HCT116 (cell line): ENCODE data around the gene FHIT. TPM values are rescaled to one million over a fixed set of nuclear protein-coding genes. Genes with fewer than 3 reads are reported as not detected.

ENCODE experiments used
- ATAC-seq: fragments of 200-7000 bp; cut with Tn5 transposase; 2 replicates; pipeline ENCODE4 v1.9.1; 2020; ENCODE audit warnings: mild to moderate bottlenecking, moderate library complexity
- BruUV-seq: library from RNA; stranded (reverse); fragments of 400-500 nt; replicated peaks from 2 replicates; lab custom pipeline; 2021; lab: Mats Ljungman, UMichigan
- CTCF ChIA-PET: fragments of 300-600 bp; sonication (Branson Sonifier 250); formaldehyde crosslinking; loops from one replicate; lab custom pipeline; 2021; ENCODE audit warnings: antibody characterized with exemption; lab: Charles Lee
- POLR2A ChIA-PET: fragments of 300-600, 350-600 bp; sonication (Branson Sonifier 250); formaldehyde crosslinking; loops from one replicate; lab custom pipeline; 2021; ENCODE audit warnings: antibody characterized with exemption; lab: Charles Lee
- RAD21 ChIA-PET, 2 experiments: fragments of 300-600 bp; sonication (Branson Sonifier 250); formaldehyde crosslinking; loops; one replicate each; lab custom pipeline; 2023; ENCODE audit warnings: low total read pairs in 2 of 2; ENCODE audit not compliant: uncharacterized antibody in 2 of 2, unreplicated experiment in 2 of 2, low non-redundant PET in 1 of 2; lab: Charles Lee
- DNase-seq: peaks from one replicate; pipeline ENCODE4 v3.0.0-alpha.2; 2010; ENCODE audit warnings: low read depth, low spot score
- H2AFZ ChIP-seq: fragments of 200-600 bp; shearing (Covaris generic), sonication (generic); 2 replicates; pipeline ENCODE4 v1.6.1; 2017; ENCODE audit warnings: low read depth, mixed run types, mixed read lengths, antibody characterized with exemption, low read length; ENCODE audit not compliant: poor library complexity, severe bottlenecking
- H3K27ac ChIP-seq: 2 replicates; pipeline ENCODE4 v1.5.1; 2012; ENCODE audit warnings: low read depth, low read length
- H3K27me3 ChIP-seq: fragments of 200-600 bp; sonication (generic); 2 replicates; pipeline ENCODE4 v1.6.1; 2016; ENCODE audit warnings: mixed run types, low read length, mixed read lengths; ENCODE audit not compliant: insufficient read depth
- H3K36me3 ChIP-seq, 2 experiments: fragments of 200-500 bp in 1 of 2; fragments of 200-600 bp in 1 of 2; sonication (Bioruptor generic) in 1 of 2; sonication (generic) in 1 of 2; 2 replicates each; pipeline versions ENCODE4 v1.5.1 to v1.6.1; 2014 to 2016; ENCODE audit warnings: low read length in 2 of 2, inconsistent platforms in 1 of 2, mixed read lengths in 1 of 2, mixed run types in 1 of 2; ENCODE audit not compliant: insufficient read depth in 2 of 2, control insufficient read depth in 1 of 2
- H3K4me1 ChIP-seq, 2 experiments: fragments of 200-600 bp in 1 of 2; sonication (generic) in 1 of 2; 2 replicates each; pipeline versions ENCODE4 v1.5.1 to v1.6.1; 2012 to 2017; ENCODE audit warnings: low read length in 2 of 2, inconsistent platforms in 1 of 2, mild to moderate bottlenecking in 1 of 2, mixed read lengths in 1 of 2, mixed run types in 1 of 2, moderate library complexity in 1 of 2; ENCODE audit not compliant: insufficient read depth in 2 of 2, control insufficient read depth in 1 of 2
- H3K4me2 ChIP-seq: fragments of 200-600 bp; sonication (generic); 2 replicates; pipeline ENCODE4 v1.6.1; 2017; ENCODE audit warnings: mixed run types, low read length, mixed read lengths
- H3K4me3 ChIP-seq, 2 experiments: fragments of 200-600 bp in 1 of 2; sonication (generic) in 1 of 2; replicated peaks in 1 of 2; 2 replicates each; pipeline ENCODE4 v1.5.1; 2011 to 2016; ENCODE audit warnings: low read length in 2 of 2, control low read depth in 1 of 2, low read depth in 1 of 2, mild to moderate bottlenecking in 1 of 2, mixed read lengths in 1 of 2, mixed run types in 1 of 2
- H3K79me2 ChIP-seq: fragments of 200-600 bp; sonication (generic); 2 replicates; pipeline ENCODE4 v1.6.1; 2017; ENCODE audit warnings: mild to moderate bottlenecking, mixed run types, low read length, moderate library complexity, mixed read lengths; ENCODE audit not compliant: insufficient read depth
- H3K9ac ChIP-seq: fragments of 200-600 bp; sonication (generic); 2 replicates; pipeline ENCODE4 v1.6.1; 2016; ENCODE audit warnings: low read length, mixed read lengths
- H3K9me2 ChIP-seq: fragments of 200-600 bp; sonication (generic), shearing (Covaris generic); 2 replicates; pipeline ENCODE4 v1.6.1; 2017; ENCODE audit warnings: mixed run types, mild to moderate bottlenecking, moderate library complexity; ENCODE audit not compliant: insufficient read depth
- H3K9me3 ChIP-seq, 2 experiments: fragments of 200-500 bp in 1 of 2; fragments of 200-600 bp in 1 of 2; sonication (Bioruptor generic) in 1 of 2; sonication (generic) in 1 of 2; 2 replicates each; pipeline ENCODE4 v1.6.1; 2014 to 2017; ENCODE audit warnings: low read length in 2 of 2, mixed read lengths in 2 of 2, inconsistent platforms in 1 of 2, low read depth in 1 of 2, mild to moderate bottlenecking in 1 of 2, mixed run types in 1 of 2, moderate library complexity in 1 of 2; ENCODE audit not compliant: control insufficient read depth in 1 of 2, insufficient read depth in 1 of 2
- H4K20me1 ChIP-seq: fragments of 200-600 bp; sonication (generic), shearing (Covaris generic); 2 replicates; pipeline ENCODE4 v1.6.1; 2017; ENCODE audit warnings: mixed run types, mild to moderate bottlenecking, moderate library complexity; ENCODE audit not compliant: insufficient read depth
- CBX3 ChIP-seq: IDR thresholded peaks from 2 replicates; pipeline ENCODE4 v1.6.1; 2012; ENCODE audit warnings: low read depth
- EGR1 ChIP-seq: IDR thresholded peaks from 2 replicates; pipeline ENCODE4 v1.6.1; 2012; ENCODE audit warnings: low read depth
- EZH2phosphoT487 ChIP-seq: fragments of 200-600 bp; IDR thresholded peaks from 2 replicates; pipeline ENCODE4 v1.6.1; 2018; ENCODE audit warnings: antibody characterized with exemption, borderline replicate concordance
- FOSL1 ChIP-seq: IDR thresholded peaks from 2 replicates; pipeline ENCODE4 v1.6.1; 2012; ENCODE audit warnings: low read depth
- POLR2A ChIP-seq: IDR thresholded peaks from 2 replicates; pipeline ENCODE4 v1.7.0; 2011; ENCODE audit warnings: borderline replicate concordance; ENCODE audit not compliant: insufficient read depth, insufficient read length; ENCODE audit errors: extremely low read depth
- REST ChIP-seq: IDR thresholded peaks from 2 replicates; pipeline ENCODE4 v1.6.1; 2012; ENCODE audit warnings: low read depth
- SRF ChIP-seq: IDR thresholded peaks from 2 replicates; pipeline ENCODE4 v1.6.1; 2012; ENCODE audit warnings: low read depth
- intact Hi-C: fragments of 100-400 bp; cut with micrococcal nuclease; formaldehyde crosslinking; loops from 2 replicates; pipeline ENCODE4 v1.10.0; 2022
- total RNA-seq: library from RNA; stranded (reverse); gene quantifications from one replicate; pipeline ENCODE4 v1.2.1, GENCODE V29; 2021; ENCODE audit not compliant: unreplicated experiment

The FHIT gene
- total RNA-seq, 1 experiment from 2014 or later: 20.1 TPM

GRCh38 chr3:60758171-60758570 lies 493.1 kb downstream of the FHIT start (continued):
- TF ChIP-seq CBX3: no peak

GRCh38 chr3:60757724-60758123 lies 493.5 kb downstream of the FHIT start:
- H2AFZ ChIP-seq: no peak overlapping the region
- DNase-seq (no peak), ATAC-seq (no peak)
- H3K4me2 ChIP-seq: no peak overlapping the region
- ChIA-PET RAD21 (no interaction called here), POLR2A (no interaction called here), CTCF (no interaction called here)
- H3K79me2 ChIP-seq: no peaks in the 10 kb centered on the region
- no peaks in the 10 kb centered on the region for H4K20me1 ChIP-seq
- H3K9me3 ChIP-seq: no peaks in the 10 kb centered on the region
- no peaks in the 10 kb centered on the region for H3K4me1 ChIP-seq
- H3K9me2 ChIP-seq: no peaks in the 10 kb centered on the region
- no peaks in the 10 kb centered on the region for H3K27me3 ChIP-seq
- no peak overlapping the region for H3K27ac ChIP-seq
- TF ChIP-seq FOSL1: no peak
- no peak for TF ChIP-seq SRF
- TF ChIP-seq EZH2phosphoT487: no peak
- TF ChIP-seq REST: no peak
- no peak for TF ChIP-seq EGR1
- no peak for TF ChIP-seq POLR2A
- no peak overlapping the region for H3K4me3 ChIP-seq
- BruUV-seq: no TSS peak
- H3K9ac ChIP-seq: no peak overlapping the region
- intact Hi-C loops: no loop called here
- H3K36me3 ChIP-seq: no peaks in the 10 kb centered on the region
